Measurements from ENCODE around the gene PHC3. TPM values are rescaled to one million over a fixed set of nuclear protein-coding genes. Genes with fewer than 3 reads are reported as not detected.

Gene PHC3
- total RNA-seq, 4 donors from 2014 or later: 45.2 to 113 (median 83.9) TPM

DNA sequence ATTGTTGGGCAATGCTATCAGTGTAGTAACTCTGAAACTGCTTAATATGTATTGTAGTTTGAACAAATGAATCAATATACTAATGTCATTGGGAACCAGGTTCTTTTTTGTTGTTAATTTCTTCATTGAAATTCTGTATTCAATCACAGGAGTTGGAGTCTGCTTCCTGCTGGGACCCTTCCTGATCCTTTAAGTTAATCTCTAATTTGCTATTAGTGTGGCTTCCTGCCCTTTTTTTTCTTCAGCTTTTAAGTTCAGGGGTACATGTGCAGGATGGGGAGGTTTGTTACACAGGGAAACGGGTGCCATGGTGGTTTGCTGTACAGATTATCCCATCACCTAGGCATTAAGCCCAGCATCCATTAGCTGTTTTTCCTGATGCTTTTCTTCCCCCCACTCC, 122.1 kb downstream of the PHC3 start:
- Histone ChIP-seq H3K27ac (no peak overlapping the region), H3K9me3 (no peaks in the 10 kb centered on the region), H3K36me3 (no peaks in the 10 kb centered on the region), H3K27me3 (no peaks in the 10 kb centered on the region), H3K4me3 (no peak overlapping the region), H3K4me1 (no peaks in the 10 kb centered on the region)
- 57% methylated on average over 1 of the region's 1 CpG; no CpG with 5 or more reads in 1 of the 2 donors for WGBS, 2 donors (ENCODE audit: low coverage in 1 of 2)
- no peak for ATAC-seq
- TF ChIP-seq POLR2A (IDR thresholded peaks at IDR 0.05) (no peak), EP300 (IDR thresholded peaks at IDR 0.05) (no peak), POLR2AphosphoS5 (IDR thresholded peaks at IDR 0.05) (no peak)
- TF ChIP-seq, protein P1, sequence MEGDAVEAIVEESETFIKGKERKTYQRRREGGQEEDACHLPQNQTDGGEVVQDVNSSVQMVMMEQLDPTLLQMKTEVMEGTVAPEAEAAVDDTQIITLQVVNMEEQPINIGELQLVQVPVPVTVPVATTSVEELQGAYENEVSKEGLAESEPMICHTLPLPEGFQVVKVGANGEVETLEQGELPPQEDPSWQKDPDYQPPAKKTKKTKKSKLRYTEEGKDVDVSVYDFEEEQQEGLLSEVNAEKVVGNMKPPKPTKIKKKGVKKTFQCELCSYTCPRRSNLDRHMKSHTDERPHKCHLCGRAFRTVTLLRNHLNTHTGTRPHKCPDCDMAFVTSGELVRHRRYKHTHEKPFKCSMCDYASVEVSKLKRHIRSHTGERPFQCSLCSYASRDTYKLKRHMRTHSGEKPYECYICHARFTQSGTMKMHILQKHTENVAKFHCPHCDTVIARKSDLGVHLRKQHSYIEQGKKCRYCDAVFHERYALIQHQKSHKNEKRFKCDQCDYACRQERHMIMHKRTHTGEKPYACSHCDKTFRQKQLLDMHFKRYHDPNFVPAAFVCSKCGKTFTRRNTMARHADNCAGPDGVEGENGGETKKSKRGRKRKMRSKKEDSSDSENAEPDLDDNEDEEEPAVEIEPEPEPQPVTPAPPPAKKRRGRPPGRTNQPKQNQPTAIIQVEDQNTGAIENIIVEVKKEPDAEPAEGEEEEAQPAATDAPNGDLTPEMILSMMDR (IDR thresholded peaks at IDR 0.05): no peak

GRCh38 chr3:170058127-170058526, 123.4 kb downstream of the PHC3 start:
- no peak for ATAC-seq
- no peak overlapping the region for H3K4me3 ChIP-seq
- H3K4me1 ChIP-seq: no peaks in the 10 kb centered on the region
- no peak for TF ChIP-seq POLR2AphosphoS5 (IDR thresholded peaks at IDR 0.05)
- TF ChIP-seq EP300 (IDR thresholded peaks at IDR 0.05): no peak
- TF ChIP-seq, protein P1 (IDR thresholded peaks at IDR 0.05): no peak
- no peak for TF ChIP-seq POLR2A (IDR thresholded peaks at IDR 0.05)
- H3K27ac ChIP-seq: no peak overlapping the region
- WGBS, 2 donors (ENCODE audit: low coverage in 1 of 2): 50 to 61% methylated on average over 2 to 6 of the region's 6 CpGs
- H3K27me3 ChIP-seq: no peaks in the 10 kb centered on the region
- H3K9me3 ChIP-seq: no peaks in the 10 kb centered on the region
- H3K36me3 ChIP-seq: no peaks in the 10 kb centered on the region

DNA sequence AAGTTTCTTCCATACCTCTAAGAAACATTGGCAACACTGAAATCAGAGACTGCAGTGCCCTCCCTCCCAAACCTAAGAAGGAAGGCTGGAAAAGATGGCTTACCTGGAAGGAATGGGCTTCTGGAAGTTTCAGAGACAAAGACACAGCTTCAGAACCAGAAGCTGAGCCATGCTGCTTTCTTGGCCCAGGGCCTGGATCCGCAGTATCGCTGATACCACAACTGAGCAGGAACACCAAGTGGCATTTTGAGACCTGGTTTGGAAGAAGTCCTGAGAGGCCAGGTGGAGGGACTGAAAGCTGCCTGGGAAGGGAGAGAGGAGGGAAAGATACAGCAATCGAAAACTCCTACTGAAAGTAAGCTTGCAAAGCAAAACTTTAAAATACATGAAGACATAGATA, 124.0 kb downstream of the PHC3 start:
- TF ChIP-seq POLR2A (IDR thresholded peaks at IDR 0.05): no peak
- Histone ChIP-seq H3K27me3 (no peaks in the 10 kb centered on the region), H3K4me1 (no peaks in the 10 kb centered on the region), H3K9me3 (no peaks in the 10 kb centered on the region), H3K27ac (no peak overlapping the region), H3K4me3 (no peak overlapping the region), H3K36me3 (no peaks in the 10 kb centered on the region)
- ATAC-seq: no peak
- WGBS, 2 donors (ENCODE audit: low coverage in 1 of 2): 78 to 90% methylated on average over 2 to 3 of the region's 3 CpGs

DNA sequence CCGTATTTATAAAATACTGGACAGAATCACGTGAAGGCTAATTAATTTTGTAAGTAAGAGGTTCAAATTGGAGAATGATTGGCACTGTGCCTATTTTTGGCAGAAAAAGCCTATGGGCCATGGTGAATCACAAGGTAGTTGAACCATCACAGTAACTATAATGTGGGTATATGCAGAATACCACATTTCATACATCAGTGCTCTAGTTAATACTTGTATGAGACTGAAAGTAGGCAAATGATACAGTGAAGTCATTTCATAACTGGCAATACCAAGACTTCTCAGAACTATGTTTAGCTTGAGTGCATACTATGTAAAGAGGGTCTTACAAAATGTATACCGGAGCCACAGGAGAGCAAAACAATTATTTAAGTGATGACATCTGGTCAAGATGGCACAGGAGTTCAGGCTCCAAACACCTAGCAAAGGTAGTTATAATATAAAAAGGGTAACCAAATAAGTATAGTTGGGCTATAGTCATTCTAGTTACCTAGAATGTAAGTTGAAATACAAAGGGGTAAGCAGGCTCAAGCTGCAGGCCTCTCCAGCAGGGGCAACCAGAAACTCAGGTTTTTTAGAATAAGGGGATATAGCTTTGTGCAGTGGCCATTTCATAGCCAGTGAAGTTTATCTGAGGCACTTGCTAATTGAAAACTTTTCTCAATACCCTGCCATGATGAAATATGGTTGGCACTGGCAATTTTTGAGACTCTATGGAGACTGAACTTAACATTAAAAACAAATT, 124.7 kb downstream of the PHC3 start:
- TF ChIP-seq POLR2A (IDR thresholded peaks at IDR 0.05) (no peak), POLR2AphosphoS5 (IDR thresholded peaks at IDR 0.05) (no peak), EP300 (IDR thresholded peaks at IDR 0.05) (no peak)
- TF ChIP-seq, protein P1 (IDR thresholded peaks at IDR 0.05): no peak
- Histone ChIP-seq H3K9me3 (no peaks in the 10 kb centered on the region), H3K4me1 (no peaks in the 10 kb centered on the region), H3K27ac (no peak overlapping the region), H3K36me3 (no peaks in the 10 kb centered on the region), H3K4me3 (no peak overlapping the region), H3K27me3 (no peaks in the 10 kb centered on the region)
- WGBS, 2 donors (ENCODE audit: low coverage in 1 of 2): 80 to 87% methylated on average over 3 of the region's 3 CpGs
- ATAC-seq: no peak

GRCh38 chr3:170055209-170055608, 126.3 kb downstream of the PHC3 start:
- H3K9me3 ChIP-seq: no peaks in the 10 kb centered on the region
- H3K27me3 ChIP-seq: no peaks in the 10 kb centered on the region
- no peak for ATAC-seq
- H3K4me1 ChIP-seq: no peaks in the 10 kb centered on the region
- no peak overlapping the region for H3K27ac ChIP-seq
- 91 to 93% methylated on average over 5 of the region's 5 CpGs for WGBS, 2 donors (ENCODE audit: low coverage in 1 of 2)
- H3K4me3 ChIP-seq: no peak overlapping the region
- TF ChIP-seq, protein P1 (IDR thresholded peaks at IDR 0.05): no peak
- no peak for TF ChIP-seq POLR2A (IDR thresholded peaks at IDR 0.05)
- no peak for TF ChIP-seq POLR2AphosphoS5 (IDR thresholded peaks at IDR 0.05)
- no peak for TF ChIP-seq EP300 (IDR thresholded peaks at IDR 0.05)
- no peaks in the 10 kb centered on the region for H3K36me3 ChIP-seq

All from gastroesophageal sphincter (tissue), 4 donors.